Glomerular visceral epithelial cell (primary cell): ENCODE measurements around the gene SLC16A6.
"Not testable (repeated sequence)": the region's sequence is repeated elsewhere in the genome, so short reads cannot be mapped to it uniquely, and the experiment has no call there.

ENCODE experiments used
- DNase-seq: peaks from one replicate; pipeline ENCODE4 v3.0.0-alpha.2; 2016; ENCODE audit errors: extremely low spot score

Gene SLC16A6

GRCh38 chr17:68248199-68248825 lies 42.6 kb downstream of the SLC16A6 start:
- no peak for DNase-seq

DNA sequence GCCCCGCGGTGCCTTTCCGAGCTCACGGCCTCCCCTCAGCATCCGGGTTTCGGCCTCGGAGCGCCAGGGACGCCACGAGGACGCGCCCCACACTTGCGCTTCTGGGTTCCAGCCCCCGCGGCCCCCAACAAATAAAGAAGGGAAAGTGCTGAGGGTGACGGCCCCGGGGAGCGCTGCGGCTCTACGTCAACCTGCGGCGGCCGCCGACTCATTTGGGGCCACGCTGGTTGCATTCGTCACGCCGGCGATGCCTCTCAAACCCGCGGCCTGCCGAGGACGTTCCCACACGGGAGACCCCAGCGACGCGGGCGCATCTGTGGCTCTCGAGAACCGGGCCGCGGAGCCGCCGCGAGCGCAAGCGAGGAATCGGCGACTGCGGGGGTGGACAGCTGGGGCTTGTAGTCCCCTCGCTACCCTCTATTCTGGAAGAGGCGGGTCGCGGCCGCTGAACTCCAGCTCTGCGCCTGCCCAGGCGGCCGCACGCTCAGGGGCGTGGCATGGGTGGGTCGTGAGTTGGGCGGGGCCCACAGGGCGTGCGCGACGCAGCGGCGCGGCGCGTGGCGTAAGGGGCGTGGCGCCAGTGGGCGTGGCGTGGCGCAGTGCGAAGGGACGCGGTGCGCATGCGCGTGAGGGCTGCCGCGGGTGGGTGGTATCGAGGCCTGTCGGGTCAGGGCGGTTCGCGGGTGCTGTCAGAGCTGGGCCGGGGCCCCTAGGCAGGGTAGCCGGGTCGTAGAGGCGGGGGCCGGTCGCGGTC lies 43.3 kb downstream of the SLC16A6 start, which contains the start of gene AMZ2:
TSS of gene AMZ2 (plus strand) at position 599 of the 754 bp plus-strand sequence. CDS start 2,145 bp downstream, outside the sequence.
- DNase-seq = peak; percentile 96

DNA sequence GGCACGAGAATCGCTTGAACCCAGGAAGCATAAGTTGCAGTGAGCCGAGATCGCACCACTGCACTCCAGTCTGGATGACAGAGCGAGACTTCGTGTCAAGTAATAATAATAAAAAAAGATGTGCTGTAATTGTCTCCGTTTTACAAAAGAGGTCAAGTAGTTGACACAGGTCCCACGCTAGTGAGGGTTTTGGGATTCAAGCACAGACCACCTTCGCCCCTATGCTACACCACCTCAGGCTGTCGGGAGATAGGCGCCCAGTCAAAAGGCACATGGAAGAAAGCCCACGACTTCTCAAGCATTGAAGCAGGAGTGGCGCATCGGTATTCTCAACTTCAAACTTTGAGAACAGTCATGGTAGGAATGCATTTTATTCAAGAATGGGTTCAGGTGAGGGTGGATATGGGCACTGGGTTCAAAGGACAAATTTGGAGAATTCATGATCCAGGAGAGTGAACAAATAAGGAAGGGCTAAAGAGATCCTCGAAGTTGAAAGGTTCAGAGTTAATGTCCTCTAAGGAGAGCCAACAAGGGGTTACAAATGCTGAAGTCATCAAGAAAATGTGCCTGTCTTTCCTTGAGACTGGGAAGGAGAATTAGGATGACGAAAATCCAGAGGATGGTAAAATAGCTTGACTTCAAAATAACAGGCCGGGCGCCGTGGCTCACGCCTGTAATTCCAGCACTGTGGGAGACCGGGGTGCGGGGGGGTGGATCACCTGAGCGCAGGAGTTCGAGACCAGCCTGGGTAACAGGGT lies 44.5 kb downstream of the SLC16A6 start:
- DNase-seq = no peak

GRCh38 chr17:68239632-68240366 lies 51.1 kb downstream of the SLC16A6 start:
- DNase-seq = no peak

GRCh38 chr17:68238871-68239253 lies 52.1 kb downstream of the SLC16A6 start:
- DNase-seq = no peak

GRCh38 chr17:68238164-68238870 lies 52.6 kb downstream of the SLC16A6 start:
- no peak for DNase-seq

- not testable (repeated sequence) for DNase-seq
These were observed 53.4 kb downstream of the SLC16A6 start for GRCh38 chr17:68237369-68238163.

- DNase-seq = peak; percentile 20
These were observed 55.6 kb downstream of the SLC16A6 start for GRCh38 chr17:68235336-68235791.

- peak; percentile 80 for DNase-seq
These were observed 56.1 kb downstream of the SLC16A6 start for GRCh38 chr17:68234726-68235335.

DNA sequence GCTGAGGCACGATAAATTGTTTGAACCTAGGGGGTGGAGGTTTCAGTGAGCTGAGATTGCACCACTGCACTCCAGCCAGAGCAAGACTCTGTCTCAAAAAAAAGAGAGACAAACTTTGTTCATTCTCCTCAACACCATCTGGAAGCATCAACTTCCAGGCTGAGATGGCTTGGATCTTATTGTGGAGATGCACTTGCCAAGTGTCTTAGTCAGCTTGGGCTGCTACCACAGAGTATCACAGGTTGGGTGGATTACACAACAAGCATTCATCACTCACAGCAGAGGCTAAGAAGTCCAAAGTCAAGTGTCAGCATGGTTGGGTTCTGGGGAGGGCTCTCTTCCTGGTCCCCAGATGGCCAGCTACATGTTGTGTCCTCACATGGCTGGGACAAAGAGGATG lies 58.2 kb downstream of the SLC16A6 start:
- not testable (repeated sequence) for DNase-seq

DNA sequence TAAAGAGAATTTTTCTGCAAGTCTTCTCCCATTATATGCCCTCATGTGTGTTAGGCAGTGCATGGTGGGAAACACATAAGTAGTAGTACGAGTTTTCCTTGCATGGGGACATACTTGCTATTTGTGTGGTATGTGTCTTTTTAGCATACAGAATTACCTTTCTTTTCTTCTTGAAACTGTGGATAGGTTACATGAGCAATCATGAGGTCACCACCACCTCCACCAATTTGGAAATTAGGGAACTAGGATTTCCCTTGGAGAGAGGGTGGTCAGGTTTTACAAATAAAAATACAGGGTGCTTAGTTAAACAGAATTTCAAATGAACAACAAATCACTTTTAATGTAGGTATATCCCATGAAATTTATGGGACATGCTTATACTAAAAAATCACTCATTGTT lies 59.4 kb downstream of the SLC16A6 start:
- no peak for DNase-seq

GRCh38 chr17:68231131-68231530 lies 59.8 kb downstream of the SLC16A6 start:
- DNase-seq = not testable (repeated sequence)

DNA sequence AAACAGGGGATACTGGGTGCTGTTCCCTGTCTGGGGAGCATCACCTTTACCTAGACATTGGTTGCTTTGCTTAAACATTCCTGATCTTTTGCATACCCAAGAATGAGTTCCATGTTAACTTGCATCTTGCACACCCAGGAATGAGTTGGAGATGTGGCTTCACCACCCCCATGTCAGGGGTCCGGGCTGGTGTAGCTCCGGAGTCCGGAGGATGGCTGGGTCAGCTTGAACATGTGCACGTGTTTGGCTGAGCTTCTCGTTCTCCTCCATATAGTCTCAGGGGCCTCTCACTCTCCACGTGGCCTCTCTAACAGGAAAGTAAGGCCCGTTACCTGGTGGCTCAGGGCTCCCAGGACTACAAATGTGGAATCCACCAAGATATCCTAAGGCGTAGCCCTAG lies 61.3 kb downstream of the SLC16A6 start:
- DNase-seq = no peak

DNA sequence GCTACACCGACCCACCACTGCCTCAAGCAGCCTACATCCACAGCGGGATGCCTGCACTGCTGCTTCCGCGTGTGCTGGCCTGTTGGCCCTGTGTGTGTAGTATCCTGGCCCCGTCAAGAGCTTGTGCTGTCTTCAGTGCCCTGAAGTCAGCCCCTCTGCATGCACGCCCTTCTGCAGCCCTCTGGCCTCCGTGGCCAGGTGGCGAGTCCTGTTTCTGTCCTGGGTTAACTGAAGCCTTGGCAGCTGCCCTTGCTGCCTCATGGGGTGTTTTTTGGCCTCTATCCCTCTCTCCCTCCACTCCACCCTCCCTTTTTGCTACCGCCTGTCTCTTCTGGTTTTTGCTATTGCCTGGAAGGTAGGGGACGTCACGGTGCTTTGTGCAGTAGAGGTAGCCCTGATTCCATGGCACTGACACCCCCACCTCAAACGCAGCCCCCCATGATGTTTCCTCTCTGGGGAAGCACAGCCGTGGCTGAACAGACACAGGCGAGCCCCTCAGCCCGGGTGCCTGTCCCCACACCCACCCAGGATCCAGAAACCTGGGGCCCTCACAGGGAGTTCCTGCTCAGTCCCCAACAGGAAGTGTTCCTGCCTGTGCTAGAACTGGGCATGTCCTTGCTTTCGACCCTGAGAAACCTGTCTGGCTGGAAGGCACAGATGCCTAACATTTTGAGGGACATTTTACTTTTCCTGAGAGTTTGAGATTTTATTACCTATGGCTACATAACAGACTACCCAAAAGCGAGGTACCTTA lies 61.9 kb downstream of the SLC16A6 start:
- no peak for DNase-seq

GRCh38 chr17:68228039-68228680 lies 62.8 kb downstream of the SLC16A6 start:
- DNase-seq = not testable (repeated sequence)

GRCh38 chr17:68225055-68225454 lies 65.9 kb downstream of the SLC16A6 start:
- DNase-seq = not testable (repeated sequence)

DNA sequence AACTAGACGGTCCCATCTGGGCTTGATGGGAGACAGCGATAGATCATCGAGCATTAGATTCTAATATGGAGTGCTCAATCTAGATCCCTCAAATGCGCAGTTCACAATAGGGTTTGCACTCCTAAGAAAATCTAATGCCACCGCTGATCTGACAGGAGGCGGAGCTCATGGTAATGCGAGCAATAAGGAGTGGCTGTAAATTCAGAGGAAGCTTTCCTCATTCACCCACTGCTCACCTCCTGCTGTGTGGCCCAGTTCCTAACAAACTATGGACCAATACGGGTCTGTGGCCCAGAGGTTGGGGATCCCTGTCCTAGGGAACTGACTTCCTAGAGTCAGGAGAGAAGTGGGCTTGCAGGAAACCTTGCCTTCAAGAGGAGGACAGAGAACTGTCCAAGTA lies 68.3 kb downstream of the SLC16A6 start:
- no peak for DNase-seq

- DNase-seq = no peak
These were observed 69.1 kb downstream of the SLC16A6 start for GRCh38 chr17:68221786-68222185.

- DNase-seq = not testable (repeated sequence)
These were observed 70.1 kb downstream of the SLC16A6 start for GRCh38 chr17:68220786-68221185.
